ENCODE results near the gene PCCA. TPM values are rescaled to one million over a fixed set of nuclear protein-coding genes. Genes with fewer than 3 reads are reported as not detected.

The PCCA gene
- total and polyA plus RNA-seq, 4 donors, result 8.3 to 71.8 (median 22.8) TPM

DNA sequence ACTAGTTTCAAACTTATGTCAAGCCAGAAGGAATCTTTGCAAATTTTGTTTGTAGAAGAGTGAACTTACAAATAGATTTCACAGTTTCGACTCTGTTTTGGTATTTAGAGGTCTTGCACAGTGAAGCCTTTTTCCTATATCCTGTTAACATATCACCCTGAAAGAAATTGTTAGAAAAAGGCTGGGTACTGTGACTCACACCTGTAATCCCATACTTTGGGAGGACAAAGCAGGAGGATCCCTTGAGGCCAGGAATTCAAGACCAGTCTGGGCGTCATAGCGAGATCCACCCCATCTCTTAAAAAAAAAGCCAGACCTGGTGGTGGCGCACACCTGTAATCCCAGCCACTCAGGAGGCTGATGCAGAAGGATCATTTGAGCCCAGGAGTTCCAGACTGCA is 275.7 kb downstream of the PCCA start:
- Histone ChIP-seq H3K4me1 (ENCODE audit: control insufficient read depth in 5 of 5, insufficient read depth in 5 of 5, low read length in 5 of 5) (peaks cover 0 to 22% (median 0%) of the 10 kb centered on the region in 5 donors), H3K9ac (ENCODE audit: insufficient read depth in 1 of 2, low read length in 2 of 2) (no peak overlapping the region), H3K27ac (ENCODE audit: low read depth in 1 of 2, low read length in 1 of 2) (no peak overlapping the region), H3K36me3 (ENCODE audit: control insufficient read depth in 4 of 4, insufficient read depth in 4 of 4, low read length in 4 of 4) (peaks cover 0 to 2% (median under 1%) of the 10 kb centered on the region in 4 donors), H3K9me3 (ENCODE audit: control insufficient read depth in 4 of 4, insufficient read depth in 3 of 4, low read length in 3 of 4) (no peaks in the 10 kb centered on the region), H3K4me3 (no peak overlapping the region), H3K27me3 (ENCODE audit: control insufficient read depth in 3 of 3, insufficient read depth in 3 of 3, low read length in 2 of 3) (no peaks in the 10 kb centered on the region)
- TF ChIP-seq, protein P1, sequence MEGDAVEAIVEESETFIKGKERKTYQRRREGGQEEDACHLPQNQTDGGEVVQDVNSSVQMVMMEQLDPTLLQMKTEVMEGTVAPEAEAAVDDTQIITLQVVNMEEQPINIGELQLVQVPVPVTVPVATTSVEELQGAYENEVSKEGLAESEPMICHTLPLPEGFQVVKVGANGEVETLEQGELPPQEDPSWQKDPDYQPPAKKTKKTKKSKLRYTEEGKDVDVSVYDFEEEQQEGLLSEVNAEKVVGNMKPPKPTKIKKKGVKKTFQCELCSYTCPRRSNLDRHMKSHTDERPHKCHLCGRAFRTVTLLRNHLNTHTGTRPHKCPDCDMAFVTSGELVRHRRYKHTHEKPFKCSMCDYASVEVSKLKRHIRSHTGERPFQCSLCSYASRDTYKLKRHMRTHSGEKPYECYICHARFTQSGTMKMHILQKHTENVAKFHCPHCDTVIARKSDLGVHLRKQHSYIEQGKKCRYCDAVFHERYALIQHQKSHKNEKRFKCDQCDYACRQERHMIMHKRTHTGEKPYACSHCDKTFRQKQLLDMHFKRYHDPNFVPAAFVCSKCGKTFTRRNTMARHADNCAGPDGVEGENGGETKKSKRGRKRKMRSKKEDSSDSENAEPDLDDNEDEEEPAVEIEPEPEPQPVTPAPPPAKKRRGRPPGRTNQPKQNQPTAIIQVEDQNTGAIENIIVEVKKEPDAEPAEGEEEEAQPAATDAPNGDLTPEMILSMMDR (IDR thresholded peaks at IDR 0.05; ENCODE audit: control extremely low read depth, extremely low read depth), result no peak
- no peak for DNase-seq
- ATAC-seq (ENCODE audit: insufficient read depth, low FRiP score), result no peak
- 99% methylated on average over 4 of the region's 4 CpGs for WGBS, 2 donors

DNA sequence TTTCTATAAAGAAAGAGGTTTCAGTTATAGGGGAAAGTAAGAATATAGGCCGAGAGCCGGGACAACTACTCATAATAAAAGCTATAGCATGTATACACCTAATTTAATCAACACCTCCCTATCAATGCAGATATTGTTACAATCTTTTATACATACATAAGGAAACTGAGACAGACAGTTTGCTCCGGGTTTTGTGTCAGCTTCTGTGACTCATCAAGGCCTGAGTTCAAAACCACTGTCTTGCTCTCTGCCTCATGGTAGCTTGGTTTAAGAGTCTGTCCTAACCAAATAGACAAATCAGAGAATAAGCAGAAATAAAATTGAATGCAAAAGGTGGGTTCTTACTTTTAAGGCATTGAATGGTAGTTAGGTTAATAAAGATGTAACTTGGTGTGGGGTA is 276.8 kb downstream of the PCCA start:
- H3K4me1 ChIP-seq (ENCODE audit: control insufficient read depth in 5 of 5, insufficient read depth in 5 of 5, low read length in 5 of 5), result peaks cover 0 to 22% (median 0%) of the 10 kb centered on the region in 5 donors
- no peak for DNase-seq
- peaks cover 0 to 2% (median under 1%) of the 10 kb centered on the region in 4 donors for H3K36me3 ChIP-seq (ENCODE audit: control insufficient read depth in 4 of 4, insufficient read depth in 4 of 4, low read length in 4 of 4)
- H3K4me3 ChIP-seq, result no peak overlapping the region
- no peaks in the 10 kb centered on the region for H3K9me3 ChIP-seq (ENCODE audit: control insufficient read depth in 4 of 4, insufficient read depth in 3 of 4, low read length in 3 of 4)
- H3K27ac ChIP-seq (ENCODE audit: low read depth in 1 of 2, low read length in 1 of 2), result no peak overlapping the region
- no peak for ATAC-seq (ENCODE audit: insufficient read depth, low FRiP score)
- TF ChIP-seq, protein P1 (IDR thresholded peaks at IDR 0.05; ENCODE audit: control extremely low read depth, extremely low read depth), result no peak
- no peaks in the 10 kb centered on the region for H3K27me3 ChIP-seq (ENCODE audit: control insufficient read depth in 3 of 3, insufficient read depth in 3 of 3, low read length in 2 of 3)
- 93 to 95% methylated on average over 3 of the region's 3 CpGs for WGBS, 2 donors
- no peak overlapping the region for H3K9ac ChIP-seq (ENCODE audit: insufficient read depth in 1 of 2, low read length in 2 of 2)

GRCh38 chr13:100378533-100378932 is 289.6 kb downstream of the PCCA start:
- H3K9me3 ChIP-seq (ENCODE audit: control insufficient read depth in 4 of 4, insufficient read depth in 3 of 4, low read length in 3 of 4), result peaks cover 0 to 15% (median 6%) of the 10 kb centered on the region in 4 donors
- H3K27ac ChIP-seq (ENCODE audit: low read depth in 1 of 2, low read length in 1 of 2), result no peak overlapping the region
- DNase-seq (no peak), ATAC-seq (ENCODE audit: insufficient read depth, low FRiP score) (no peak)
- TF ChIP-seq, protein P1 (IDR thresholded peaks at IDR 0.05; ENCODE audit: control extremely low read depth, extremely low read depth), result no peak
- H3K27me3 ChIP-seq (ENCODE audit: control insufficient read depth in 3 of 3, insufficient read depth in 3 of 3, low read length in 2 of 3), result no peaks in the 10 kb centered on the region
- H3K4me3 ChIP-seq, result no peak overlapping the region
- no peak overlapping the region for H3K9ac ChIP-seq (ENCODE audit: insufficient read depth in 1 of 2, low read length in 2 of 2)
- H3K36me3 ChIP-seq (ENCODE audit: control insufficient read depth in 4 of 4, insufficient read depth in 4 of 4, low read length in 4 of 4), result peaks cover 0 to 10% (median 2%) of the 10 kb centered on the region in 4 donors
- peaks cover 0 to 2% (median 0%) of the 10 kb centered on the region in 5 donors for H3K4me1 ChIP-seq (ENCODE audit: control insufficient read depth in 5 of 5, insufficient read depth in 5 of 5, low read length in 5 of 5)

Measured in lung (tissue), 12 donors.